T-helper 17 cell (primary cell): ENCODE measurements around the gene SNAP23. TPM values are rescaled to one million over a fixed set of nuclear protein-coding genes. Genes with fewer than 3 reads are reported as not detected.

Experiments
- ATAC-seq: fragments of 150-1000 bp; cut with Tn5 transposase; 2 replicates; pipeline ENCODE4 v1.10.0; 2021; ENCODE audit warnings: mild to moderate bottlenecking, moderate library complexity
- DNase-seq, 3 donors: peaks; one replicate each; pipeline versions ENCODE4 v3.0.0 to v3.0.0-alpha.2; 2020 to 2021
- H3K9me3 ChIP-seq: one replicate; pipeline ENCODE4 v1.7.0; 2013; ENCODE audit warnings: low read length, mild to moderate bottlenecking; ENCODE audit not compliant: control insufficient read depth, poor library complexity, severe bottlenecking
- H3K27ac Mint-ChIP-seq: one replicate; pipeline ENCODE4 v1.8.0; 2022; ENCODE audit warnings: mild to moderate bottlenecking, moderate library complexity, mixed read lengths
- H3K27me3 Mint-ChIP-seq: one replicate; pipeline ENCODE4 v1.8.0; 2022; ENCODE audit warnings: mixed read lengths
- H3K36me3 Mint-ChIP-seq: one replicate; pipeline ENCODE4 v1.8.0; 2022; ENCODE audit warnings: low read depth, mixed read lengths
- H3K4me1 Mint-ChIP-seq: one replicate; pipeline ENCODE4 v1.8.0; 2022; ENCODE audit warnings: mild to moderate bottlenecking, mixed read lengths
- H3K4me3 Mint-ChIP-seq: one replicate; pipeline ENCODE4 v1.8.0; 2022; ENCODE audit warnings: mild to moderate bottlenecking, moderate library complexity, mixed read lengths
- total RNA-seq, 4 donors: library from RNA in 2 of 4; stranded (reverse) in 2 of 4; gene quantifications; one replicate each; pipeline ENCODE4 v1.2.3 and lab custom pipeline; 2022 to 2026

Gene SNAP23
- total RNA-seq, 2 donors from 2014 or later: 52.6 to 80.7 TPM

DNA sequence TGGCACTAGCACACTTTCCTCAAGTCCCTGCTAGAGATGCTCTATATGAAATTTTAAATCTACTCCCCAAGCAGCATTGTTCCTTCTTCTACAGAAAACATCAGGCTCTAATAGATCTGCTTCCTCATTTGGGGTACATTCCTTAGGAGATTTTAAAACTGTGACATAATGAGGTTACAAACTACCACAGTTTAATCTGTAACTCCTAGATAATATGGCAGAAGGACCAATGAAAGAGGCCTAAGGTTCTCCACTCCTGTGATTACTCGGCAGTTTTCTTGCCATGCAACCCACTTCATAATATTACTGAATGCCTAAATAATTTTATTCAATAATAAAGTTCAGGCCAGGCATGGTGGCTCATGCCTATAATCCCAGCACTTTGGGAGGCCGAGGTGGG, 20.6 kb upstream of the SNAP23 start:
- no peak for DNase-seq
- Mint-ChIP-seq H3K4me3 (no peak overlapping the region), H3K36me3 (peaks cover 4% of the 10 kb centered on the region), H3K27ac (peak overlapping the region; percentile 21), H3K4me1 (peaks cover 16% of the 10 kb centered on the region), H3K27me3 (no peaks in the 10 kb centered on the region)
- H3K9me3 ChIP-seq: no peaks in the 10 kb centered on the region
- no peak for ATAC-seq

DNA sequence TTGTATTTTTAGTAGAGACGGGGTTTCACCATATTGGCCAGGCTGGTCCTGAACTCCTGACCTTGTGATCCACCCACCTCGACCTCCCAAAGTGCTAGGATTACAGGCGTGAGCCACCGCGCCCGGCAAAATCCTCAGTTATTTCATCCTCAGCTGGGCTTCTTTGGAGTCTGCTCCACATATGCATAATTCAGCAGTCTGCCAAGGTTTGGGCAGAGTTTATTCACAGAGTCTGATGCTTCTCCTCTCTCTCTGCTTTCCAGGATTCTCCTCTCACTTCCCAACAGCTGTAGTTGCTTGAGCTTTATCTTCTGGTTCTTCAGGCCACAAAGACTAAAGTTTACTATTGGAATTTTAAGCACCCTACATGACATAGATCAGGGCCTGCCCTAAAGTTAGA, 12.7 kb upstream of the SNAP23 start:
- ATAC-seq (no peak), DNase-seq (no peak)
- peaks cover 3% of the 10 kb centered on the region for H3K36me3 Mint-ChIP-seq
- H3K27ac Mint-ChIP-seq: no peak overlapping the region
- no peaks in the 10 kb centered on the region for H3K27me3 Mint-ChIP-seq
- H3K9me3 ChIP-seq: no peaks in the 10 kb centered on the region
- no peak overlapping the region for H3K4me3 Mint-ChIP-seq
- H3K4me1 Mint-ChIP-seq: peaks cover 17% of the 10 kb centered on the region

DNA sequence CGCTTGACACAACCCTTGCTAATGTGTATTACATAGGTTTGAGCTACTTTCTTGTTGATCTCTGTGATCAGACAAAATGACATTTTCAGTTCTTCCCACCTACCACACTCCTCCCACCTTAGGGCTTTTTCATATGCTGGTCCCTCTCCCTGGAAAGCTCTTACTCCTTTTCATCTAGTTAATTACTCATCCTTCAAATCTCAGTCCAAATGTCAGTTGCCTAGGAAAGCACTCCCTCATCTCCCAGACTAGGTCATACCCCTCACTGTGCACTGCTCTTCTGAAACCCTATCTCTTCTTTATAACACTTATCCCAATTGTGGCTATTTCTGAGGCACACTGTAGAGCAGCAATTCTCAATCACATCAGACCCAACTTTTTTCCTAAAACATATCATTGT, 11.8 kb upstream of the SNAP23 start:
- no peaks in the 10 kb centered on the region for H3K9me3 ChIP-seq
- DNase-seq: no peak
- Mint-ChIP-seq H3K36me3 (peaks cover 3% of the 10 kb centered on the region), H3K27me3 (no peaks in the 10 kb centered on the region), H3K27ac (no peak overlapping the region), H3K4me3 (no peak overlapping the region), H3K4me1 (peaks cover 24% of the 10 kb centered on the region)
- ATAC-seq: no peak

DNA sequence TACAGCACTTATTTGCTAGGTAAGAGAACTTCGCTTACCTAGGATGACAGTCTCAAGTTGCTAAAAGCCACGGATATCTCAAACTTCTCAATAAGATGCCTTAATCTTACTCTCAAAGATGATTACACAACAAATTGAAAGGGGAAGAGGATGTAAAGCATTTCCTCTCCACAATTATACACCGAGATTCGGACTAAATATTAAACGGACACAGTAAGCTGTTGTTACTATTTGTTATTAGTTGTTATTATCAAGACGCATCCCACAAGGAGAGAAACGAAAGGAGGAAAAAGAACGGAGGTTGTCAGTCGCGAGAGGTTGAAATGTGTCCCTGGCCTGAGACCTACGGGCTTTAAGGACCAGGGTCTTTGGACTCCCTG, 5.2 kb upstream of the SNAP23 start:
- Mint-ChIP-seq H3K27ac (peak overlapping the region; percentile 99), H3K4me3 (peak overlapping the region; percentile 99), H3K36me3 (peaks cover 4% of the 10 kb centered on the region), H3K27me3 (no peaks in the 10 kb centered on the region), H3K4me1 (peaks cover 41% of the 10 kb centered on the region)
- DNase-seq (no peak), ATAC-seq (no peak)
- no peaks in the 10 kb centered on the region for H3K9me3 ChIP-seq

DNA sequence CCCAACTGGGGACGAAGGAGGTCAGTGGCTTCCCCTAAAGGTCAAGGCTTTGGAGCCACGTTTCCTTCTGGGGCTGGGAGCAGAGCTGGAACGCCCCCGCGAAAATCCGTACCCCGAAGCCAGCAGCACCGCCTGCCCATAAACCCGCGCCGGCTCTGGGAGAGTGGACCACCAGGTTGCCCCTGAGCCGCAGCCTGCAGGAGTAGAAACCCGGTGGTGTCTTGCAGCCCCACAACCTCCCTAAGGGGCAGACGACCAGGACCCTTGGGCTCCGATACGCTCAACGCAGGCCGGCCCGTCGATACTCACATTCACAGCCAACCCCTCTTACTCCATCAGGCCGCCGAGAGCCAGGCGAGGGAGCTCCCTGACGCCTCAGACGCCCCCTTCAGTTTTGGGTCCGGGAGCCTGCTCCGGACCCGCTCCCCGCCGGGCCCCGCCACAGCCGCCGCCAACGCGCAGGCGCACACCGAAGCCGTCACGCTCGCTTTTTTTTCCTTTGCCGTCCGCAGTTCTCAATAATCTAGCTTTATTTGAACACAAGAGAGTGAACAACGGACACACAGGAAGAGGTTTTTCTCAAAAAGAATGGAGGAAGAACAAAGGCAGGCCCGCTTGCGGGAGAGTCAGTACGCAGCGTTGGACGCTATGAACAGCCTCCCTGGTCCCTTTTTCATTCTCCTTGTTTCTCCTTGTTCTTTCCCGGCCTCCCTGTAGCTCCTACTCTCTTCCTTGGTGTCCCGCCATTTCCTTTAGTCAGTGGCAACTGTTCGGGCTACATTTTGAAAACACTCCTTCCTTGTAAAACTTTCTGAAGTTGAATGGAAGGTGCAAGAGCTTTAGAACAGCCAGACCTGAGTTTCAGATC, 4.5 kb upstream of the SNAP23 start, which contains the start of gene ZNF106:
Gene ZNF106, minus strand, starts transcription at position 471 of the 868 bp plus-strand sequence. CDS start 18,852 bp downstream, outside the sequence.
- peak within 1 kb of the TSS; percentile 99 for H3K27ac Mint-ChIP-seq
- DNase-seq (peak; percentile 81 to 85 (median 82)), ATAC-seq (peak; percentile 64)
- H3K4me1 Mint-ChIP-seq: peaks cover 45% of the 10 kb centered on the region
- H3K36me3 Mint-ChIP-seq: peaks cover 8% of the 10 kb centered on the region
- H3K9me3 ChIP-seq: no peaks in the 10 kb centered on the region
- no peaks in the 10 kb centered on the region for H3K27me3 Mint-ChIP-seq
- H3K4me3 Mint-ChIP-seq: peak within 1 kb of the TSS; percentile 99

DNA sequence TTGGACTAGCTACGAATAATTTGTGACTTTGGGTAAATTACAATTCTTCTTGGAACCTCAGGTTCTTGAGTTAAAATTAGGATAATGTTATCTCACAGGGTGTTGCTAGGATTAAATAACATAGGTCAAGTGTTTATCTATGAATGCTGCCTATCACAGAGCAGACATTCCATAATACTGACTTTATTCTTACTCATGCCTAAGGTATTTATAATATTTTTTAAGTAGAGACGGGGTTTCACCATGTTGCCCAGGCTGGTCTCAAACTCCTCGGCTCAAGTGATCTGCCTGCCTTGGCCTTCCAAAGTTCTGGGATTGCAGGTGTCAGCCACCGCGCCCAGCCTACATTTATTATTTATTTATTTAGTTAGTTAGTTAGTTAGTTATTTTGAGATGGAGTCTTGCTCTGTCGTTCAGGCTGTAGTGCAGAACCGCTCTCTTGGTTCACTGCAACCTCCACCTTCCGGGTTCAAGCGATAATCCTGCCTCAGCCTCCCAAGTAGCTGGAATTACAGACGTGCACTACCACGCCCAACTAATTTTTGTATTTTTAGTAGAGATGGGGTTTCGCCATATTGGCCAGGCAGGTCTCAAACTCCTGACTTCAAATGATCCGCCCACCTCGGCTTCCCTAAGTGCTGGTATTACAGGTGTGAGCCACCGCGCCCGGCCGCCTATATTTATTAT, 3.8 kb upstream of the SNAP23 start:
- Mint-ChIP-seq H3K27ac (peak overlapping the region; percentile 99), H3K4me3 (peak overlapping the region; percentile 99), H3K27me3 (no peaks in the 10 kb centered on the region), H3K36me3 (peaks cover 8% of the 10 kb centered on the region), H3K4me1 (peaks cover 53% of the 10 kb centered on the region)
- no peaks in the 10 kb centered on the region for H3K9me3 ChIP-seq
- no peak for DNase-seq
- ATAC-seq: no peak

DNA sequence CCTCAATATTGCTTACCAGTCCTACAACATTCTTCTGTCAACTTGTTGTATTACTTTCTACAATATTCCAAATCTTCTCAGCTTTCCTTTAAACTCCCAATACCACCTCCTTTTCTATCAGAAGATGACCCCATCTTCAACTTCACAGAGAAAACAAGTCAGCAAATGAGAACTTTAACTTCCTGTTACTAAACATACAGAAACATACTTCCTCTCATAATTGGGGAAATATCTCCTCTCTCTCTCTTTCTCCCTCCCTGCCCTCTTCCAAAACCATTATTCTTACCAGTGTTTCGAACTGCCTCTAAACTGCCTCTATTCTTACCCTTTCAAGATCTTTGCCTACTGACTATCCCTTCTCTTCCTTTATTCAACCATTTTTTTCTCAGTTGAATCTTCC, 1.8 kb upstream of the SNAP23 start:
- ATAC-seq: no peak
- no peaks in the 10 kb centered on the region for H3K9me3 ChIP-seq
- H3K27me3 Mint-ChIP-seq: no peaks in the 10 kb centered on the region
- peak overlapping the region; percentile 80 for H3K4me3 Mint-ChIP-seq
- DNase-seq: no peak
- peaks cover 50% of the 10 kb centered on the region for H3K4me1 Mint-ChIP-seq
- H3K36me3 Mint-ChIP-seq: peaks cover 8% of the 10 kb centered on the region
- peak overlapping the region; percentile 97 for H3K27ac Mint-ChIP-seq

DNA sequence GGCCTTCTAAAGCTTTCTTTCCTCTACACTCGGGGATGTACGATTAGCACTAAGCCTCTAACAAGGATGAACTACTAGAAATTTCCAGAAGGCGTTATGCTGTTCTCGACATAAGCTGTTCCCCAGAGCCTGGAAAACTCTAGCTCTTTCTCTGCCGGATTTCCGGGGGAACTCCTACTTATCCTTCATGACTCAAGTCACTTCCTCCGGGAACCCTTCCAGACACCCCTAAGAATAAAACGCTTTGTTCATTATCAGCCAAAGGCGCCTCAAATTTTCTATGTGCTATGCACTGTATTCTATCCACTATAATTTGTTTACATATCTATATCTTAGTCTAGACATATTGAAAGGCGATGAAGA, 455 bp upstream of the SNAP23 start:
- H3K9me3 ChIP-seq: no peaks in the 10 kb centered on the region
- H3K36me3 Mint-ChIP-seq: peaks cover 8% of the 10 kb centered on the region

DNA sequence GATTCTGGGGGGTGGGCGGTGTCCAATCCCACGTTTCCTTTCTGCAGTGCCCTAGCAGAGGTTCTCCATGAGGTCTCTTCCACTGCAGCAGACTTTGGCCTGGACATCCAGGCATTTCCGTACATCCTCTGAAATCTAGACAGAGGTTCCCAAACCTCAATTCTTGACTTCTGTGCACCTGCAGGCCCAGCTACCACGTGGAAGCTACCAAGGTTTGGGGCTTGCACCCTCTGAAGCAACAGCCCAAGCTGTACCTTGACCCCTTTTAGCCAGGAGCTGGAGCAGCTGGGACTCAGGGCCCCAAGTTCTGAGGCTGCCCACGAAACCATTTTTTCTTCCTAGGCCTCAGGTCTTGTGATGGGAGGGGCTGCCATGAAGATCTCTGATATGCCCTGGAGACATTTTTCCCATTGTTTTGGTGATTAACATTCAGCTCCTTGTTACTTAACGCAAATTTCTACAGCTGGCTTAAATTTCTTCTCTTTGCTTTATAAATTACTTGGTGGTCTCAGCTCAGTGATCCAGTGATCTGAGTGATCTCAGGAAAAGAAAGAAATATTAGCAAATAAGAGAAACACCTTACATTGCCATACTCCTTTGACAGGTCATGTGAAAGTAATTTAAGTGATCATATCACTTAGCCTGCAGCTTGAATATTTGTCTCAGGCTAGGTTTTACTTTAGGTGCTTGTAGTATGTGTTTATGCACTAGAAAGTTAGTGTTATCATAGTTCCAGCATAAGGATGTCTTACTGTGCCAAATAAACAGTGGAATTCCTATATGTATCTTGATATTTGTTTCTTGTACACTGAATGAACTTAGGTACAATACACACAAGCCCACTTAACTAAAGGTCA, 3.0 kb downstream of the SNAP23 start:
- H3K4me3 Mint-ChIP-seq: peak overlapping the region; percentile 47
- peaks cover 4% of the 10 kb centered on the region for H3K36me3 Mint-ChIP-seq
- peaks cover 45% of the 10 kb centered on the region for H3K4me1 Mint-ChIP-seq
- H3K9me3 ChIP-seq: no peaks in the 10 kb centered on the region
- peak overlapping the region; percentile 24 for H3K27ac Mint-ChIP-seq
- no peak for ATAC-seq
- H3K27me3 Mint-ChIP-seq: no peaks in the 10 kb centered on the region
- DNase-seq: no peak

More for the DNA sequence above, 455 bp upstream of the SNAP23 start:
- Mint-ChIP-seq H3K4me3 (peak overlapping the region; percentile 100), H3K27me3 (no peaks in the 10 kb centered on the region), H3K27ac (peak overlapping the region; percentile 97), H3K4me1 (peaks cover 51% of the 10 kb centered on the region)
- no peak for ATAC-seq
- DNase-seq: no peak

DNA sequence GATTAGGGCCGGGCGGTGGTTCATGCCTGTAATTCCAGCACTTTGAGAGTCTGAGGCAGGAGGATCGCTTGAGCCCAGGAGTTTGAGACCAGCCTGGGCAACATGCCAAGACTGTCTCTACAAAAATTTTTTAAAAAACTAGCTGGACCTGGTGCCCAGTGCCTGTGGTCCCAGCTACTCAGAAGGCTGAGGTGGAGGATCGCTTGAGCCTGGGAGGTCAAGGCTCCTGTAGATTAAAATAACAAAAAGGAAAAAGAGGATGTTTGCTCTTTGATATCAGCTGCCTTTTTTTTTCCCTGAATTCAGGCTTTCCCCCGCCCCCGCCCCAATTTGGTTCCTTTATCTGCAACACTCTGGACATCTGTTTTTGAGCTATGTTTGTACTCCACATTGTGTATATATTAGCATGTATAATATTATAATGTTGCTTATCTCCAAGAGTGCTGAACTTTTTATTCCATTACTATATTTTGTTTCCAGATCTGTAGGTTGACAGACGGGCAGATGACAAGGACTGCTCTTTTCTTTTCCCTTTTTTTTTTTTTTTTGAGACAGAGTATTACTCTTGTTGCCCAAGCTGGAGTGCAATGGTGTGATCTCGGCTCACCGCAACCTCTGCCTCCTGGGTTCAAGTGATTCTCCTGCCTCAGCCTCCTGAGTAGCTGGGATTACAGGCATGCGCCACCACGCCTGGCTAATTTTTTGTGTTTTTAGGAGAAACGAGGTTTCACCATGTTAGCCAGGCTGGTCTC, 4.6 kb downstream of the SNAP23 start:
- Mint-ChIP-seq H3K27ac (peak overlapping the region; percentile 82), H3K4me1 (peaks cover 32% of the 10 kb centered on the region), H3K4me3 (no peak overlapping the region), H3K36me3 (peaks cover 4% of the 10 kb centered on the region), H3K27me3 (no peaks in the 10 kb centered on the region)
- no peak for ATAC-seq
- H3K9me3 ChIP-seq: no peaks in the 10 kb centered on the region
- DNase-seq: no peak

DNA sequence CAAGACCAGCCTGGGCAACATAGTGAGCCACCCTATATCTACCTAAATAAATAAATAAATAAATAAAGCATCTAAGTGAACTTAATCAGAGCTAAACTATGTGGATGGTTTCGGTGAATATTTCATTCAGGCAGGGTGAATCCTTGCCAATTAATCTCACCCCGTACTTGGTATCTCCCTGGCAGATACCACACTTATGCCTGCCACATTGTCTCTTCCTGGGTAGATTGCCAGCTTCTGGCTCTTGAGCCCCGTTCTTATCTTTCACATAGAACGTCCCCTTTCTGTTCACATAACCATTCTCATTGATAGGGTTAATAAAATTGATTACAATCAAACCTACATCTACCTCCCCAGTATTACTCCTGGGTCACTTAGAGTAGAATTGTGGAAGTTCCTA, 7.0 kb downstream of the SNAP23 start:
- peaks cover 13% of the 10 kb centered on the region for H3K4me1 Mint-ChIP-seq
- ATAC-seq (no peak), DNase-seq (no peak)
- H3K4me3 Mint-ChIP-seq: no peak overlapping the region
- peaks cover 3% of the 10 kb centered on the region for H3K36me3 Mint-ChIP-seq
- H3K27me3 Mint-ChIP-seq: no peaks in the 10 kb centered on the region
- H3K9me3 ChIP-seq: no peaks in the 10 kb centered on the region
- H3K27ac Mint-ChIP-seq: no peak overlapping the region

DNA sequence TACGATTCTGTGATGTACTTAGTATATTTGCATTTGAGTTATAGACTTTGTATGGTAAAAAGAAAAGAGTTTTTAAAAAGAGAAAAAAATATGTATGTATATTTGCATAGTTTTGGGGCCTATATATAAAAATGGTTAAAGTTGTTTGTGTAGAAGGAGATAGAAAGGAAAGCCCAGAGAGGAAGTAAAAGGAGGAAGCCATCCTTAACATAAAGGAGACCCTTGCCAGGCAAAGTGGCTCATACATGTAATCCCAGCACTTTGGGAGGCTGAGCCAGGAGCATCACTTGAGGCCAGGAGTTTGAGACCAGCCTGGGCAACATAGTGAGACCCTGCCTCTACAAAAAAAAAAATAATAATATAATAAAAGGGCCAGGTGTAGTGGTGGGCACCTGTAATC, 8.4 kb downstream of the SNAP23 start:
- no peaks in the 10 kb centered on the region for H3K9me3 ChIP-seq
- no peaks in the 10 kb centered on the region for H3K27me3 Mint-ChIP-seq
- ATAC-seq (no peak), DNase-seq (no peak)
- H3K4me1 Mint-ChIP-seq: peaks cover 9% of the 10 kb centered on the region
- peaks cover 3% of the 10 kb centered on the region for H3K36me3 Mint-ChIP-seq
- H3K27ac Mint-ChIP-seq: no peak overlapping the region
- H3K4me3 Mint-ChIP-seq: no peak overlapping the region
